ENCODE results near the gene IL3RA.

GRCh38 chrX:1380672-1381233, 44.2 kb downstream of the IL3RA start:
- TF ChIP-seq POLR2A (IDR thresholded peaks at IDR 0.05; ENCODE audit: low read depth, low read length) (peak; percentile 65), TAF1 (IDR thresholded peaks at IDR 0.05; ENCODE audit: borderline replicate concordance, low read depth, low read length) (no peak), POLR2AphosphoS5 (IDR thresholded peaks at IDR 0.05; ENCODE audit: low read depth, low read length) (peak; percentile 50; the same call in 1 of the 2 replicates)

Measured in GM12892 (cell line).